HFFc6 (cell line): ENCODE results near the gene PPM1F. TPM values are rescaled to one million over a fixed set of nuclear protein-coding genes. Genes with fewer than 3 reads are reported as not detected.

Experiments used
- DNase-seq: peaks from one replicate; pipeline ENCODE4 v3.0.0-alpha.2; 2018
- H3K27ac Mint-ChIP-seq: 2 replicates; pipeline ENCODE4 v1.8.0; 2020; ENCODE audit warnings: mild to moderate bottlenecking, mixed read lengths
- H3K27me3 Mint-ChIP-seq: 2 replicates; pipeline ENCODE4 v1.8.0; 2021; ENCODE audit warnings: mild to moderate bottlenecking, moderate library complexity, mixed read lengths; ENCODE audit not compliant: insufficient read depth
- H3K36me3 Mint-ChIP-seq: 2 replicates; pipeline ENCODE4 v1.8.0; 2021; ENCODE audit warnings: low read depth, mixed read lengths
- H3K4me1 Mint-ChIP-seq: 2 replicates; pipeline ENCODE4 v1.8.0; 2020; ENCODE audit warnings: low read depth, mixed read lengths
- H3K4me3 Mint-ChIP-seq: 2 replicates; pipeline ENCODE4 v1.8.0; 2020; ENCODE audit warnings: mild to moderate bottlenecking, moderate library complexity, mixed read lengths
- H3K9me3 Mint-ChIP-seq: 2 replicates; pipeline ENCODE4 v1.8.0; 2020; ENCODE audit warnings: mild to moderate bottlenecking, mixed read lengths
- CTCF ChIP-seq: fragments of 200-600 bp; sonication (generic); IDR thresholded peaks from 2 replicates; pipeline ENCODE4 v1.5.0; 2021; ENCODE audit warnings: antibody characterized with exemption, mild to moderate bottlenecking
- total RNA-seq, 6 experiments: library from RNA; stranded (reverse); fragmentation: NEBNext Ultra II Directional; extraction: Animal tissue kit (Norgen Biotek cat#: 25700); gene quantifications; 2 replicates in 1 of 6; 3 replicates in 5 of 6; pipeline ENCODE4 v1.2.3, GENCODE V29; 2021

PPM1F gene
- total RNA-seq, 6 experiments from 2014 or later: 56.1 to 65.3 (median 60.6) TPM

DNA sequence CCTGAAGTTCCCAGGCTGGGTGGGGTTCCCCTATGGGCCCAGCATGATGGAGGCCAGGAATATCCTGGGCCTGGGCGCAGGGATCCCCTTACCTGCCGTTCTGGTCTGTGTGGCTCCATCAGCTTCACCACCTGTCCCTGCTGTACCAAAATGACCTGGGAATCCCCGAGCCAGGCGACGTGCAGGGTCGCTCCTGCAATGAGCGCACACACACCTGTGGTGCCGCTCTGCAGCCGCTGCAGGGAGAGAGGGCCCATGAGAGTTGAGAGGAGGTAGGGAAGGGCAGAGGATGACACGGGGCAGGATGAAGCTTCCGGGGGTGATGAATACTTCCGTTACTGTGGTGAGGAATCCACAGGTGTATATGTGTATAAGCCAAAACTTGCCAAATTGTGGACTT lies 21.6 kb downstream of the PPM1F start:
- Mint-ChIP-seq H3K9me3 (no peaks in the 10 kb centered on the region), H3K4me1 (peaks cover 3% of the 10 kb centered on the region; the same call in 1 of the 2 replicates), H3K4me3 (no peak overlapping the region), H3K27ac (no peak overlapping the region), H3K27me3 (no peaks in the 10 kb centered on the region), H3K36me3 (peaks cover 22% of the 10 kb centered on the region; the same call in 1 of the 2 replicates)
- no peak for DNase-seq
- TF ChIP-seq CTCF: no peak

GRCh38 chr22:21929253-21929652 lies 23.4 kb downstream of the PPM1F start:
- H3K27me3 Mint-ChIP-seq: no peaks in the 10 kb centered on the region; the same call in 1 of the 2 replicates
- no peak overlapping the region for H3K27ac Mint-ChIP-seq
- H3K9me3 Mint-ChIP-seq: no peaks in the 10 kb centered on the region
- H3K4me3 Mint-ChIP-seq: no peak overlapping the region
- H3K4me1 Mint-ChIP-seq: no peaks in the 10 kb centered on the region
- DNase-seq: no peak
- no peak for TF ChIP-seq CTCF
- H3K36me3 Mint-ChIP-seq: peaks cover 22% of the 10 kb centered on the region; the same call in 1 of the 2 replicates

GRCh38 chr22:21928048-21928447 lies 24.6 kb downstream of the PPM1F start:
- no peaks in the 10 kb centered on the region for H3K9me3 Mint-ChIP-seq
- no peak for TF ChIP-seq CTCF
- DNase-seq: no peak
- no peaks in the 10 kb centered on the region for H3K4me1 Mint-ChIP-seq
- peaks cover 22% of the 10 kb centered on the region; the same call in 1 of the 2 replicates for H3K36me3 Mint-ChIP-seq
- H3K27ac Mint-ChIP-seq: no peak overlapping the region
- no peaks in the 10 kb centered on the region; the same call in 1 of the 2 replicates for H3K27me3 Mint-ChIP-seq
- H3K4me3 Mint-ChIP-seq: no peak overlapping the region

GRCh38 chr22:21927174-21927823 lies 25.3 kb downstream of the PPM1F start:
- H3K36me3 Mint-ChIP-seq: peaks cover 15% of the 10 kb centered on the region; the same call in 1 of the 2 replicates
- no peaks in the 10 kb centered on the region; the same call in 1 of the 2 replicates for H3K27me3 Mint-ChIP-seq
- no peak for DNase-seq
- H3K27ac Mint-ChIP-seq: no peak overlapping the region
- no peaks in the 10 kb centered on the region for H3K4me1 Mint-ChIP-seq
- no peak overlapping the region for H3K4me3 Mint-ChIP-seq
- TF ChIP-seq CTCF: no peak
- no peaks in the 10 kb centered on the region for H3K9me3 Mint-ChIP-seq

DNA sequence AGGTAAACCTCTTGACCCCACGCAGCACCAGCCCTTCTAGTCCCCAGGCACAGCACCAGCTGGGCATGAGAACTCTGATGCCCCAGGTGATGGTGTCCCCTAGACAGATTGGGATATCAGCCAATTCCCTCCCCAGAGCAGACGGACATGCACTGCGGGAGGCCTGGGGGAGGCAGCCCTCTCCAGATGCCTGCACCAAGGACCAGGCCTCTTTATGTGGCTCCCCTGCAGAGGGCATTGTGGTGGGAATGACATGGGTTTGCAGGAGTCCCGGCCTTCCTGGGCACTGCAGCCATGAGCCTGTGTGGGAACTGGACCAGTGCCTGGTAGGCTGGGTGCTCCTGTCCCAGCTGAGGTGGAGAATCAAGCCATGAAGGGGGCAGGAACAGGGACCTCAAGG lies 25.9 kb downstream of the PPM1F start:
- Mint-ChIP-seq H3K27ac (no peak overlapping the region), H3K4me1 (no peaks in the 10 kb centered on the region), H3K4me3 (no peak overlapping the region), H3K36me3 (peaks cover 15% of the 10 kb centered on the region; the same call in 1 of the 2 replicates), H3K27me3 (no peaks in the 10 kb centered on the region; the same call in 1 of the 2 replicates), H3K9me3 (no peaks in the 10 kb centered on the region)
- no peak for TF ChIP-seq CTCF
- DNase-seq: no peak
